ENCODE results near the gene ASTL.

DNA sequence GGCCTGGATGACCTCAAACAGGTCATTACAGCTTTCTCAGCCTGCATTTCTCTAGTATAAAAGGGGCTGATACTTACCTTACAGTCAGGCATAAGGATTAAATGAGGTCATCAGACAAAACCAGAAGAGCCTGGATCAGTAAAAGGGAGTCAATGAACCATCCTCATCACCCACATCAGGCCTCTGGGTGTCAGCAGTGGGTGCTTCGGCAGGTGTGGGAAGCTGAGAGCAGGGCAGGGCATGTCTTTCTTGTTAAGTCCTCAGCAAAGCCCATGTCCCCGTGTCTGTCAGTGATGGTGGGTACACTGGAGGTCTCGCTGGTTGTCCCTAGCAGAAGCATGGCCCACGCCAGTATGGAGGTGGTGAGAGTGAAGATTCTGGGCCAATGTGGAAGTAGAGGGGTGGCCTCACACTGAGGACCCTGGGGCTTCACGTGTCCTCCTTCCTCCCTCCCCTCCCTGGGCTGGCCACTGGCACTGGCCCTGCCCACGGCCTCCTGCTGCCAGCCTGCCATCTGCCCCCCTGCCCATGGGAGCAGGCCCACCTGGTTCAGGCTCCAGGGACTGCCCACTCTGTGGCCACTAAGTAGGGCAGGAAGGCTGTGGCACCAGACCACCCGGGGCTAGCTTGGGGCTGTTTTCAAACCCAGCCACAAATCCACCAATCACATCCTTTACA, 26.3 kb downstream of the ASTL start:
- TF ChIP-seq, protein P1, sequence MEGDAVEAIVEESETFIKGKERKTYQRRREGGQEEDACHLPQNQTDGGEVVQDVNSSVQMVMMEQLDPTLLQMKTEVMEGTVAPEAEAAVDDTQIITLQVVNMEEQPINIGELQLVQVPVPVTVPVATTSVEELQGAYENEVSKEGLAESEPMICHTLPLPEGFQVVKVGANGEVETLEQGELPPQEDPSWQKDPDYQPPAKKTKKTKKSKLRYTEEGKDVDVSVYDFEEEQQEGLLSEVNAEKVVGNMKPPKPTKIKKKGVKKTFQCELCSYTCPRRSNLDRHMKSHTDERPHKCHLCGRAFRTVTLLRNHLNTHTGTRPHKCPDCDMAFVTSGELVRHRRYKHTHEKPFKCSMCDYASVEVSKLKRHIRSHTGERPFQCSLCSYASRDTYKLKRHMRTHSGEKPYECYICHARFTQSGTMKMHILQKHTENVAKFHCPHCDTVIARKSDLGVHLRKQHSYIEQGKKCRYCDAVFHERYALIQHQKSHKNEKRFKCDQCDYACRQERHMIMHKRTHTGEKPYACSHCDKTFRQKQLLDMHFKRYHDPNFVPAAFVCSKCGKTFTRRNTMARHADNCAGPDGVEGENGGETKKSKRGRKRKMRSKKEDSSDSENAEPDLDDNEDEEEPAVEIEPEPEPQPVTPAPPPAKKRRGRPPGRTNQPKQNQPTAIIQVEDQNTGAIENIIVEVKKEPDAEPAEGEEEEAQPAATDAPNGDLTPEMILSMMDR (IDR thresholded peaks at IDR 0.05), result no peak
- TF ChIP-seq ZFX (IDR thresholded peaks at IDR 0.05; ENCODE audit: borderline replicate concordance), result no peak
